GM18508 (cell line): ENCODE measurements around the gene LYZL1.
"Not testable (repeated sequence)": the region's sequence is repeated elsewhere in the genome, so short reads cannot be mapped to it uniquely, and the experiment has no call there.

Experiments used
- ATAC-seq: cut with Tn5 transposase; IDR thresholded peaks from one replicate; pipeline ENCODE4 v1.9.1; 2021; ENCODE audit warnings: moderate number of reproducible peaks; ENCODE audit not compliant: insufficient read depth, unreplicated experiment

LYZL1 gene

DNA sequence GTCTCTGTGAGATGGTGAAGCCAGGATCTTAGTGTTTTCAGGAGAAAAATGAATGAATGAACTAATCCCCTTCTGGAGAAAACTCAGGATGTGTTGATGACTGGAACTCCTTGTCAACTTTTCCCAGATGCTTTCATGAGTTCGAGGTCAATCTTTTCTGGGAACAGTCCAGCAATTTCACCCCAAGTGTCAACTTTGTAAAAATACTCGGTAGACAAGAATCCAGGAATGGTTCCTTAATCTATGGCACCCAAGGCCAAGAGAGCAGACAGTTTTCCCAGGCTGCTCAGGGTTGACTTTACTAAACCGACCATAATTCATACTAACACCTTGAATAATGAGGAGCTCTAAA is 31.1 kb upstream of the LYZL1 start:
- ATAC-seq, result no peak

- no peak for ATAC-seq
These were observed 29.4 kb upstream of the LYZL1 start for GRCh38 chr10:29259498-29259897.

- no peak for ATAC-seq
These were observed 25.4 kb upstream of the LYZL1 start for GRCh38 chr10:29263506-29263905.

- ATAC-seq, result no peak
These were observed 23.6 kb upstream of the LYZL1 start for GRCh38 chr10:29265210-29265768.

GRCh38 chr10:29266641-29267040 is 22.2 kb upstream of the LYZL1 start:
- ATAC-seq, result no peak

DNA sequence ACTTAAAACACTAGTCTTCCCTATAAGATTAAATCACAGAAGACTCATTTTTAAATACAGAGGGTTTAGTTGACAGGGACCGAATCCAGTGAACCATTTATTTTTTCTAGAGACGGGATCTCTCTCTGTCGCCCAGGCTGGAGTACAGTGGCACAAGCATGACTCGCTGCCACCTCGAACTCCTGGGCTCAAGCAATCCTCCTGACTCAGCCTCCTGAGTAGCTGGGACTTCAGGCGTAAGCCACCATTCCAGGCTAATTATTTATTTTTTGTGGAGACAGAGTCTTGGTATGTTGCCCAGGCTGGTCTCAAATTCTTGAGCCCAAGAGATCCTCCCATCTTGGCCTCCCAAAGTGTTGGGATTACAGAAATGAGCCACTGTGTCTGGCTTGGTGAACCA is 20.9 kb upstream of the LYZL1 start:
- no peak for ATAC-seq

DNA sequence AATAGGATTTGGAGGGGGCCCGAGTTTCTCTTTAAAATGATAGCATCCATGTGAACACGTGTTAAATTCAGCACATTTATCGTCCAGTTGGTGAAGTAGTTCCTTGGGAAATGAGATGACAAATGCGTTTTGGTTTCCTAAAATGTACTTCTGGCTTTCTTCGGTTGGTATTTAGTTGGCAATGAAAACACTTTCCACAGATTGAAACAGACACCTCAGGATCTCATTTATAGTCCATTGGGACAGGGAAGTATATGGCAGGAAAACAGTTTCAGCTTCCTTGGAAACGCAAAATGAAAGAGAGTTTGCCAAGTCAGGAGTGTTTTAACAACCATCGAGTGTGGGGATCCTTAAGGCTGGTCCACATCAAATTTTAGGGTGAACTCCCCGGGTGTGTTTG is 19.4 kb upstream of the LYZL1 start:
- ATAC-seq, result no peak

GRCh38 chr10:29270883-29271282 is 18.0 kb upstream of the LYZL1 start:
- no peak for ATAC-seq

GRCh38 chr10:29271877-29272276 is 17.0 kb upstream of the LYZL1 start:
- ATAC-seq, result no peak

- ATAC-seq, result no peak
These were observed 15.4 kb upstream of the LYZL1 start for GRCh38 chr10:29273478-29273877.

- ATAC-seq, result no peak
These were observed 12.5 kb upstream of the LYZL1 start for GRCh38 chr10:29276251-29276850.

- no peak for ATAC-seq
These were observed 11.6 kb upstream of the LYZL1 start for GRCh38 chr10:29277296-29277695.

- ATAC-seq, result no peak
These were observed 8.9 kb upstream of the LYZL1 start for GRCh38 chr10:29279779-29280487.

DNA sequence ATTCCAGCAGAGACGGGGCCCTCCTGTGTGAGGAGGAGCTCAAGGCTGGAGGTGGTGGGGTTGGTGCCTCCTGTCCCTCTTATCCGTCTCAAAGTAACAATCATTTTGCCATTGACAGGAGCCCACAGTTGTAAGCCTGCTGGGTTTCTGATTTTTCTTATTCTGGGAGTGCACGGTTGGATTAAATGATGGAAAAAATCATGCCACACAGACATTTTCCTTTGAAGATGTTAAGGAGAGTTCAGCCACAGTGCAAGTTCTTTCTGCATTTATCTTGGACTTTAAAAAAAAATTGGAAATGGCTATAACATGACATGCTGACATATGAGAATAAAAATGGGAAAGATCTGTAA is 8.4 kb upstream of the LYZL1 start:
- no peak for ATAC-seq

DNA sequence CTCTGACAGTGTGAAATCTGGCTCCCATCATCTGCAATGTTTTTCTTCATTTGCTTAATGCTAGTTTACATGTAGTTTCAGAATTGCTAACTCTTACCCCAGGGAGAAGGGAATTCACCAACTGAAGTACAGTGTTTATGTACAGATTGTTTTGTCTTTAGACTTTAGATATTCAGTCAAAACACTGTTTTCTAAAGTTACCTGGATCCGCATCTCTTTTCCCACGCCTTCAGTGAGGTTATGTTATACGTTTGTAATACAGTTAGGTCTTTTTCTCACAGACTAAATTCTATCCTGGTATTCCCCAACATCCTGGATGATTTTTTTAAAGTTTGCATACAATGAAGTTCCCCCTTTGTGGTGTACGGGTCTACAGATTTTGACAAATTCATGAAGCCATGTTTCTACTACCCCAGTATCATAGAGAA is 3.2 kb upstream of the LYZL1 start:
- ATAC-seq, result peak; percentile 65

GRCh38 chr10:29287635-29288034 is 1.2 kb upstream of the LYZL1 start:
- no peak for ATAC-seq

DNA sequence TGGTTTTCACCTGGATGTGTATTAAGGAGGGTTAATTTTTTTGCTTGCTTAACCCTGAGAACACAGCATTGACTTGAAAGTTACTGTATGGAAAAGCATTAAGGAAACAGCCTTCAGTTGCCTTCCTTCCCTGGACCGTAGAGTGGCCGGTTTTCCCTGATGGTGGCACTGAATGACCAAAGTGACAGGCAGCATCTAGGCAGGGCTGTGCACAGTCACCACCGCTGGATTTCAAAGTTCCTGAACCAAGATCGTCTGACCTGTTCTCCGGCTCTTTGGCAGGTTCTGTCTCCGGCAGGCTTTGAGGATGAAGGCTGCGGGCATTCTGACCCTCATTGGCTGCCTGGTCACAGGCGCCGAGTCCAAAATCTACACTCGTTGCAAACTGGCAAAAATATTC is 2.7 kb downstream of the LYZL1 start:
- not testable (repeated sequence) for ATAC-seq

DNA sequence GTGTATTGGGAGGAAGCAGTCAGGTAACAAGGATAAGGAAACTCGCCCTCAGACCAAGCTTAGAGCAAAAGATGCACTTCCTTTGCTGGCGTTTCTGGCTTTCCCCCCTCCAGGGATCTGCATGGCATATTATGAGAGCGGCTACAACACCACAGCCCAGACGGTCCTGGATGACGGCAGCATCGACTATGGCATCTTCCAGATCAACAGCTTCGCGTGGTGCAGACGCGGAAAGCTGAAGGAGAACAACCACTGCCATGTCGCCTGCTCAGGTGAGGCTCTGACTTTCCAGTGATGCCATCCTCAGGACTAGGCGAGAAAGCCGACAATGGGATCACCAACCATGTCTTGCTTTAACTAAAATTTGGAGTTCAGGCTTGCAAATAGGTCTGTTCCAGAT is 3.5 kb downstream of the LYZL1 start:
- ATAC-seq, result not testable (repeated sequence)

- no peak for ATAC-seq
These were observed 6.9 kb downstream of the LYZL1 start for GRCh38 chr10:29295813-29296212.

- no peak for ATAC-seq
These were observed 8.8 kb downstream of the LYZL1 start for GRCh38 chr10:29297678-29298077.

- ATAC-seq, result no peak
These were observed 12.6 kb downstream of the LYZL1 start for GRCh38 chr10:29301359-29301910.

- ATAC-seq, result no peak
These were observed 13.6 kb downstream of the LYZL1 start for GRCh38 chr10:29302499-29302898.
